ENCODE data around the gene CSF1R.

CSF1R gene

DNA sequence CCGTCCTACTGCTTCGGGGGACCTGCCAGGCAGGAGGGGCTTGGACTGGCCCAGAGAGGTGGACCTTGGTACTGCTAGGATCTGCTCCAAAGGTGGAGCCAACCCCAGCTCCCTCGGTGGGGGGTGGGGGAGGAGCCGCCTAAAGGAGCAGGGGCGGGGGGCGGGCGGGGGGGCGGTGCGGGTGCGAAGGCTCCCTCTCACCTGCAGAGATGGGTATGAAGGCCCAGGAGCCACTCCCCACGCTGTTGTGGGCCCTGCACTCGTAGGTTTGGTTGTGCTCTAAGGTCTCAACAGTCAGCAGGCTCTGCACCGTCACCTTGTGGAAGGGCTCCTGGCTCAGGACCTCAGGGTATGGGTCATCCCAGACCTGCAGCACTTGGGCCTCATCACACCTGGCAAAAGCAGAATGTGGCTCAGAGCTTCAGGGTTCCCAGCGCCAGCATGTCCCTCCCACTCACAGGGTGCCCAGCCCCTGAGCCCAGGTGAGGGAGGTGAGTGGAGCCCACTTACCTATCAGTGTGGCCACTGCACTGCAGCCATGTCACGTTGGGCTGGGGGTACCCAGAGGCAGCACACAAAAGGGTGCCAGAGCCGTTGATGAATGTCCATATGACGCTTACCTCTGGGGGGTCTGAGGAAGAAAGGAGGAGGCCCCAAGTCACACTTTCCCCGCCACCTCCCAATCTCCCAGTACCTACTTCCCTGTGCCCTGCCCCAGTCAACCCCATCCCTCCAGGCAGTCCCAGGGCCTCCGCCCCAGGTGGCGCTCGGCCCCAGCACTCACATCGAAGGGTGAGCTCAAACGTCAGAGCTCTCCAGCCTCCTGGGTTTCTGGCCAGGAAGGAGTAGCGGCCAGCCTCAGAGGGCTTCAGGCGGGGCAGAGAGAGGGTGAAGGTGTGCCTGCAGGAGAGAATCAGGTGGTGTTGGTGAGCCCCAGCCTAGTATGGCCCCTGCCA lies 16.4 kb downstream of the CSF1R start:
- peak; percentile 57 for DNase-seq (ENCODE audit: low spot score)

DNA sequence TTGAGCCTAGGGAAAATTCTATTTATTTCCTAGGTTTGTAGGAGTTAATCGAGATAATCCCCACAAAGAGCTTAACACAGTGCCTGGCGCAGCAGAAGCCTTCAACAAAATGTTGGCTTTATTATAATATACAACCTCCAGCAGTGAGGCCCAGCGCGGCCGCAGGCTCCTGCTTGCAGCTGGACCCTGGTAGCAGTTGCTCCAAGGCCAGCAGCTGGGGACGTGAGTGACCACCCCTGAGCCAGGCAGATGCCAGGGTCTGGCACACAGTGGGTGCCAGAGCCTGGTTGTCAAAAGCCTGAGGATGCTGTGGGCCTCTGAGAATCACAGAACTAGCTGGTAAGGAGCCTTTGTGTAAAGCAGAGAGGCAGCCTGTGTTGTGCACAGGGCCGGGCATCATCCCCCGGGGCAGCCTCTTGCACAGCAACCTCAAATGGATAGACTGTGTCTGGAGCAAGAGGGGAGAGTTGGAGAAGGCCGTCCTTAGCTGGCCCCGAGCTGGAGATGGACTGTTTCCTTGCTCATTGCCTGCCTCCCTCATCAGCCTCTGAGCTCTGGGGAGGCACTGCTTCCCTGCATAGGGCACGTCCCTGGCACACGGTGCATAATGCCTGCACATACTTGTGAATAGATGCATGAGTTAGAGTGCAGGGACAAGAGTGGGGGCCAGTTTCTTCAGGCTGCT lies 17.3 kb downstream of the CSF1R start:
- DNase-seq (ENCODE audit: low spot score), result no peak

DNA sequence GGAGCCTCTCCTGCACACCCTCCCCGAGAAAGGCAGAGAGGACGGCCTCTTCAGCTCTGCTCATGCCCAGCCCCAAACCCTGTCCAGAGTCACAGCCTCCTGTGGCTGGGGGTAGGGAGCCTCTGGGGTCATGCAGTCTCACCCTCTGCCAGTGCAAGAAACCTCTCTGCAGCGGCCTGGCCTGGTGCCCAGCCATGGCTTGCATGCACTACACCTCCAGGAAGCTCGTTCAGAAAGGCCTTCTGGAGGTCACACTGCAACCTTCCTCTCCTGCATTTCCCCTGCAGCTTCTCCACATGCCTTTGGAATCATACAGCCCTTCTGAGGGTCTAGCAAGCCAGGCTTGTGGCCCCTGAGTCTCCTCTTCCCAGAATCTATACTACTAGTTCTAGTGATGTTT lies 17.9 kb downstream of the CSF1R start:
- DNase-seq (ENCODE audit: low spot score), result no peak

DNA sequence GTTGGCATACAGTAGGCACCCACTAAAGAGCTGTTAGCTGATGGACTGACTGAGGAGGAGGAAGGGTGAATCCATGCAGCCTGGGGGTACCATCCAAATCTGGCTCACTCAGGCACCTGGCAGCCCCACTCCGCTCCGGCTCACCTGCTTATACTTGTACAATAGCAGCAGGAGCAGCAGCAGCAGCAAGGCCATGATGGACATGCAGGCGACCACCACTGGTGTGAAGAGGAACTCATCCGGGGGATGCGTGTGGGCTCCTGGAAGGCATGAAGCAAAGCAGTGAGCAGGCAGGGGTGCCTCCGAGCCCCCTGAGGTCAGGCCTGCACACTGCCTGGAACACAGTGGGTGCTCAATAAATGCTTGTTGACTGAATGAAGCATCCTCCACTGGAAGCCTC lies 18.3 kb downstream of the CSF1R start:
- DNase-seq (ENCODE audit: low spot score), result no peak

DNA sequence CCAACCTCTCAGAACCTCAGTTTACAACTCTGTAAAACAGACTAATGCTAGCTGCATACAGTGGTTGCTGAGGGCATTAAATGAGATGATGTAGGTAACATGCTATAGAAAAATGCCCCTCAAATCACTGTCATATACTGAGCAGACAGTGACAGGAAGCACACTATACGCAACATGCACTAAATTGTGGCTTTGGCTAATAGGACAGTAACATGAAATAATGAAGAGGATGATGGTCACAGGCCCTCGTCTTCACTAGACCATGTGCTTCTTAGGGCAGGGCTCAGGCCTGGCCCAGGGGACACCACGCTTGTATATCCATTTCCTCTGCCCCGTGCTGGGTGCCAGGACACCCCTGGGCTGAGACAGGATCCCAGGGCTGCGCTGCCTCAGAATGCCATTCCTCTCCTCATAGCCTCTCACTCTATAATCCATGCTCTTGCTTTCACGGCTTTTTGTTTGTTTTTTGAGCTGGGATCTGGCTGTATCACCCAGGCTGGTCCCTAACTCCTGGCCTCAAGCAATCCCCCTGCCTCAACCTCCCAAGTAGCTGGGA lies 18.9 kb downstream of the CSF1R start:
- no peak for DNase-seq (ENCODE audit: low spot score)

DNA sequence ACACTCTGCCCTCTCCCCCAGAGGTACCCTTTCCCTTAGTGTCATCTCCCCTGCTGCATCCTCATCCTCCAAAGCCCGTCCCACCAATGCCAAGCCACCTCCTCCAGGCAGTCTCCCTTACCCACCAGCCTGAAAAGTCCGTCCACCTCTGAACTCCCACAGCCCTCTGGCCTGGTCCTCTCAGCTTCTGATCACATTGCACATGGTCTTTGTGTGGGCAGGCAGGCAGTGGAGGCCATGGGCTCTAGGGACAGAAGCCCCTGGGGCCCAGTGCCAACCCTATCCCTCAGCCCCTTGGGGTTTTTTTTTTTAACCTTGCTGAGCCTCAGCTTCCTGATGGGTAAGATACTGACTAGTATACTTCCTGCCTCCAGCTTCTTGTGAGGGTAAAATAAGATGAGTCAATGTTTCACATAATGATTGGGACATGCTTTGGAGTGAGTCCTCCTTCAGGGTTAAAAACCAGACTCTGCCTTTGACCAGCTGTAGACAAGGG lies 19.4 kb downstream of the CSF1R start:
- DNase-seq (ENCODE audit: low spot score), result no peak

GRCh38 chr5:150066436-150066835 lies 19.9 kb downstream of the CSF1R start:
- DNase-seq (ENCODE audit: low spot score), result no peak

DNA sequence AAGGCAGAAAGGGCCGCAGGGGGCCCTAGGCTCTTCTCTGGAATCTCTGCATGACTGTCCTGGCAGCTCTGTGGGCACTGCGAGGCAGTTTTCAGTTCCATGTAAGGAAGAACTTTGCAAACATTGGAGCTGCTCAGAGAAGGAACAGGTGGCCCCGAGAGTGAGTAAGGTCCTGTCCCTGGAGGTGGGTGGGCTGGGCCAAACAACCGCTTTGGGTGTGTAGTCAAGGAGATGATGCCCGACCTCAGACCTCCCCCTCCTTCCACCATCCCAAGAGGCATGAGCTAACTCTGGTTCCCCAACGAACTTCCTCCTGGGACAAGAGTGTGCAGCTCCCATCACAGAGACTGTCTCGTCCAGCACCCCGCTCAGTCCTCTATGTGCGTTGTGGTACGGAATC lies 20.5 kb downstream of the CSF1R start:
- no peak for DNase-seq (ENCODE audit: low spot score)

DNA sequence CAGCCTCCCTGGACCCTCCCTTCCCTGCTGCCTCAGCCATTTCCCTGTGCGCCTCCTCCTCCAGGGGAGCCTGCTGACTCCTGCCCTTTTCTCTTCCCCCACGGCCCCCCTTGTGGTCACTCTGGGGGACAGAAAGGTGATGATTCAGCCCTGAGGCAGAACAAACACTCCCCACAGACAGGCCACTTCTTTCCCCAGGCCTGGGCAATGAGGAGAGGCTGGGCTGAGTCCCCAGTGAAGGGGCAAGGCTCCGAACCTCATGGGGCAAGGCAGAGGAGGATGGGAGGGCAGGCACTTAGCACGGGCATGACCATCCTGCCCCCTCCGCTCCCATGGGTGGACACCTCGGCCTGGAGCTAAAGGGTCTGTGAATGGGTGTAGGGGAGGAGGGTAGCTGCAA lies 21.0 kb downstream of the CSF1R start:
- DNase-seq (ENCODE audit: low spot score), result no peak

- DNase-seq (ENCODE audit: low spot score), result no peak
These were observed 21.6 kb downstream of the CSF1R start for GRCh38 chr5:150064681-150065220.

- DNase-seq (ENCODE audit: low spot score), result no peak
These were observed 22.7 kb downstream of the CSF1R start for GRCh38 chr5:150063638-150064037.

DNA sequence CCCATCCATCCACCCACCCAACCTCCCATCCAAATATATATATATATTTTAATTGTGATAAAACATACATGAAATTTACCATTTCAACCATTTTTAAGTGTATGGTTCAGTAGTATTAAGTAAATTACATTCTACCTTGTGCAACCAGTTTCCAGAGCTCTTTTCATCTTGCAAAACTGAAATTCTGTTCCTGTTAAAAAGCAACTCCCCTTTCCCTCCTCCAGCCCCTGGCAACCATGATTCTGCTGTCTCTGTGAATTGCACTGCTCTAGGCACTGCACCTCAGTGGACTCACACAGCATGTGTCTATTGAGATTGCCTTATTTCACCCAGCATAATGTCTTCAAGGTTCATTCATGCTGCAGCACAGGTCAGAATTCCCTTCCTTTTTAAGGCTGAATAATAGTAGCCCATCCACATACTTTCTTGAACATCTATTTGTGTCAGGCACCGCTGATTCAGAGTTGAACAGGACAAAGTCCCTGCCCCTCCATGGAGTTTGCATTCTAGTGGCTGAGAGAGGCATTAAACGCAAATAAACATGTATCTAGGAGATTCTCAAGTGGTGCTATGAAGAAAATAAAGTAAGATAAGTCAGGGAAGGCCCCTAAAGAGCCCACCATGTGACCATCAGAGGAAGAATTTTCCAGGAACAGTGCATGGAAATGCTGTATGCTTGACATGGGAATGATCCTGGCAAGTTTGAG lies 24.0 kb downstream of the CSF1R start:
- DNase-seq (ENCODE audit: low spot score), result no peak

DNA sequence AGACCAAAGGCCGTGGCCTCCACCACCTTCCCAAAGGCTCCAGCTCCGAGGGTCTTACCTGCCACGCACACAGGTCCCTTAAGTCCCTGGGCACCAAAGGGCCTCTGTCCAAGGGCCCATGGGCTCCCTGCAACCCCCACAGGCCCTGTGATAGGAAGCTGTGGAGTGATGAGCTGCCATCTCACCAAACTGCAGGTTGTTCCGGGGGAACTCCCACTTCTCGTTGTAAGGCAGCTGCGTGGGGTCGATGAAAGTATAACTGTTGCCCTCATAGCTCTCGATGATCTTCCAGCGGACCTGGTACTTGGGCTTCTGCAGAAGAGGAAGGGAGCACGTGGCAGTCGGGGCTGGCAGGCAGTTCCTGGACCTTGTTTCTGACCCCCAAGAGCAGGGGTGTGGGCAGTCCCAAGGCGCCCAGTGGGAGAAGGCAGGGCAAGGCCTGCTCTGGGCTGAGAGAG lies 24.8 kb downstream of the CSF1R start:
- DNase-seq (ENCODE audit: low spot score), result no peak

DNA sequence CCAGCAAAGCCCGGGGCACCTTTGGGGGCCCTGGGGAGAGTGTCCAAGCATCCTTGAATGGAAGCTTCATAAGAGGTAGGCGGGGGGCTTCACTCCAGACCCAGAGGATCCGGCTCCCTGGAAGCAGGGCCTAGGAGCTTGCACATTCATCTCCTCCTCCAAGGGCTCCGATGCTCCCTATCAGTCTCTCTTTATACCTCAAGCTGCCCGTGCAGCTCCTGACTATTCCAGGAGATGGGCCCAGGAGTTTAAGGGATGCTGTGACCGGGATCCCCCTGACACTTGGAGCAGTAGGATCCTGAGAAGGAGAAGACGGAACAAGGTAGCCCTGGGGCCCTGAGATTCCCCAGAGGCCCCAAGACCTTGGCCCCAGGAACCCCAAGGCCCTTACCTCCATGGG lies 25.9 kb downstream of the CSF1R start:
- no peak for DNase-seq (ENCODE audit: low spot score)

DNA sequence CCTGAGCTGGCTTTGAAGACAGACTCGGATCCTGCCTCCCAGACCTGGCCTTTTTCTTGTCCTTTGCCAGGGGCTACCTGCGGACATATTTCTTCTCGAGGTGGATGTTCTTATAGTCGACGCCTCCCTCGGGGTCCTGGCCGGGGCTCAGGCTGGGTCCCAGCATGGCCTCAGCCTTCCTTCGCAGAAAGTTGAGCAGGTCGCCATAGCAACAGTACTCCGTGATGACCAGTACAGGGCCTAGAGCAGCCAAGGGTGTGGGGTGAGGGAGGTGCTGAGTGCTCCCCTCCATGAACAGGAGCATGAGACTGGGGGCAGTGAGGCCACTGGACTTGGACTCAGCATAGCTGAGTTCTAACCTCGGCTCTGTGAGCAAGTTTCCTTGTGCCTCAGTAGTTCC lies 26.7 kb downstream of the CSF1R start:
- no peak for DNase-seq (ENCODE audit: low spot score)

DNA sequence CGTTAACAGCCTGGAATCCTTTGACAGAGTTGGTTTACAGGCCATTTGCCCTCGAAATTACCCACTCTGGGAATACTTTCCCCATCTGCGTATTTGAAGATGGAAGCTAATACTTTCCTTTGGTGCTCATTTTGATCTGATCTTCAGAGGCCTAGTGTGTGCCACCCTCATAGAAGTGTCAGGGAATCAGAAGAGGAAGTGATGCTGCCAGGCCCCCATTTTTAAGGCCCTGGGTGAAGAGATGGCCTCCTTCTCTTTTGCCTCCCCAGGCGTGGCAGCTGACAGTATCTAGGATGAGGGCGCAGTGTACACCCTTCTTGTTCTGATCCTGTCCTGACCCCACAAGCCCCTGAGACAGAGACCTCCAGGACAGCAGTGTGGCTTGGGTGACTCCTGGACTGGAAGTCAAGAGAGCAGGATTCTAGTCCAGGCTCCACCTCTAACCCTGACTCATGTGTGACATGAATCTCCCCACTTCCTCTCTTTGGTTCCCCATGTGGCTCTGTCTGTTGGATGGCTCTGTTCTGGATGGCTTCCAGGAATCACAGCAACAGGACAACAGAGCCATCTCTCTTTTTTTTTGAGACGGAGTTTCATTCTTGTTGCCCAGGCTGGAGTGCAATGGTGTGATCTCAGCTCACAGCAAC lies 27.8 kb downstream of the CSF1R start:
- no peak for DNase-seq (ENCODE audit: low spot score)

- DNase-seq (ENCODE audit: low spot score), result no peak
These were observed 28.4 kb downstream of the CSF1R start for GRCh38 chr5:150057996-150058395.

DNA sequence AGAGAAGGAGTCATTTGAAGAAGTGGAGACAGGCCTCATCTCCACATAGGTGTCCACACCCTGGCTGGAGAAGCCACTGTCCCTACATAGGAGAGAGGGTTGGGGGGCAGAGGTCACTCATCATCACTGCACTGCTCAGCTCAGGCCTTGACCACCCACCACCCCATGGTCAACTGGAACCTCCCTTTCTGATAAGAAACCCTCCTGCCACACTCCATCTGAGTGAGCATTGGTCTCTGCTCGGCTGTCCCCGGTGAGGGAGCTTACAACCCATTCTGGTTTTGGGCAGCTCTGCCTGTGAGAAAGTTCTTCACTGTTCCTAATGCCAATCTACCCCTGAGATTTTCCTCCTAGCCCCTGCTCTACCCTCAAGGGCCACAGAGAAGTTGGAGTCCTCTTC lies 28.8 kb downstream of the CSF1R start:
- no peak for DNase-seq (ENCODE audit: low spot score)

DNA sequence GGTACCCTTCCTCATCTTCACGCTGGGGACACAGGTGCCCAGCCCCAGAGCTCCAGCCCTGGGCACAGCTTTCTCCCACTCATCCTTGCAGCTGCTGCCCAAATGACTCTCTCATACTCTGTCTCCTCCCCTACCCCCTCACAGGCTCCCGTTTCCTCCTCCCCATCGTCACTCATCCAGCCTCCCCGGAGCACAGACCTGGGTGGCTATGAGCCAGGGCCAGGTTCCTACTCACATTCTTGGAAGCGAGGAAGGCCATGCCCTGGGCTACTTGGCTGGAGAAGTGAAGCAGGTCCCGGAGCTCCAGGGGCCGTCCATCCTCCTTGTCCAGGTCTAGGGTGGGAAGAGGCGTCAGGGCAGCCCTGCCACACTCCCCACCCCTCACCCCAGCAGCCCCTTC lies 29.3 kb downstream of the CSF1R start:
- DNase-seq (ENCODE audit: low spot score), result no peak

- DNase-seq (ENCODE audit: low spot score), result no peak
These were observed 30.3 kb downstream of the CSF1R start for GRCh38 chr5:150056075-150056443.

DNA sequence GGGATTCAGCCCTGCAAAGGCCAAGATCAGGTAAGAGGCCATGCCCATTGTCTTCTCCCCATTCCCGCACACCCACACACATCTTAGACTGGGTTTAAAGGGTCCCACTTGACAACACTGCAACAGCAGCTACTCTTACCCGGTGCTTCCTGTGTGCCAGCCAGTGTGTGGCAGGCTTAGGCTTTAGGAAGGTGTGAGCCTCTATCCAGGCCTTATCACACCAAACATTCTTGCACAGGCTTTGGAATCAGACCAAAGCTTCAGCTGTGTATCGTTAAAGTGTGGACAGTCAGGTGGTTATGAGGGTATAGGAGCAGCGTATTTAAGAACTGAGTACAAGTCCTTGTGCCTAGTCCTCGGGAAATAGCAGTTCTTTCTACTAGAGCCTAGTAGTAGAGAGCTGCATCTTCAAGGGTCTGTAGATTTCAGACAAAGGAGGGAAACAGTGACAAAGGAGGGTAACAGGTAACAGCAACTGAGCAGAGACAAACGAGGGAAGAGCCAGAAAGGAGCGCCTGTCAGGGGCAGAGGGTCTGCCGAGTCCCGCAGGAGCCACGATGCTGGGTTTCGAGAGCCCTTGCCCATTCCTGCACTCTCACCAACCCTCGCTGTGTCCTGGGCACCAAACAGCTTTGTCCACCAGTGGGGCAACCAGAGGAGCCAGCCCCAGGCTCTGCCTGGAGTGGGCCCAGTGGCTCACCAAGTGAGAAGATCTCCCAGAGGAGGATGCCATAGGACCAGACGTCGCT lies 30.9 kb downstream of the CSF1R start:
- no peak for DNase-seq (ENCODE audit: low spot score)
